SKM-1 treated with dmso at 0.1 percent for 144 hours (cell line): Measurements from ENCODE around the gene GRIK4.
A peak's percentile ranks its signal among the peaks of the same experiment; 100 is the strongest.
"Not testable (repeated sequence)": the region's sequence is repeated elsewhere in the genome, so short reads cannot be mapped to it uniquely, and the experiment has no call there.

Experiments used
- DNase-seq: peaks from one replicate; lab custom pipeline; 2025; ENCODE audit not compliant: unreplicated experiment; lab: John Stamatoyannopoulos, UW

GRIK4 gene

GRCh38 chr11:120599816-120600420 lies 88.4 kb downstream of the GRIK4 start:
- no peak for DNase-seq

GRCh38 chr11:120601536-120601935 lies 90.0 kb downstream of the GRIK4 start:
- no peak for DNase-seq

DNA sequence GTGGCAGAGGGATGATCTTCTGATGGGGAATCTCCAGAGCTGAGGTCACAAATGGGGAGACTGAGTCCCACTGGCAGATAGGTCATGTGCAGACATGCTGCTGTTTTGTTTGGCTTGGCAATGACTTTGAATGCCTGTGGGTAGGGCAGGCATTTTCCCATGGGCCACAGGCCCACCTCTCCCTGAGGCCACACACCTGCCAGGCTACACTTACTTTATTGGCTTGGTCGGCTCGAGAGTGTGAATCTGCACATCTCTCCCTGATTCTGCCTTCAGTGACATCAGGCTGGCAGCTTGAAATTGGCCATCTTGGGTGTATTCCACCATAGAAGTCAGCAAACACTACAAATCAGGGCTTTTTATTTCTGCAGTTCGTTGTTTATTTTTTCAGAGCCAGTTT lies 91.5 kb downstream of the GRIK4 start:
- no peak for DNase-seq

DNA sequence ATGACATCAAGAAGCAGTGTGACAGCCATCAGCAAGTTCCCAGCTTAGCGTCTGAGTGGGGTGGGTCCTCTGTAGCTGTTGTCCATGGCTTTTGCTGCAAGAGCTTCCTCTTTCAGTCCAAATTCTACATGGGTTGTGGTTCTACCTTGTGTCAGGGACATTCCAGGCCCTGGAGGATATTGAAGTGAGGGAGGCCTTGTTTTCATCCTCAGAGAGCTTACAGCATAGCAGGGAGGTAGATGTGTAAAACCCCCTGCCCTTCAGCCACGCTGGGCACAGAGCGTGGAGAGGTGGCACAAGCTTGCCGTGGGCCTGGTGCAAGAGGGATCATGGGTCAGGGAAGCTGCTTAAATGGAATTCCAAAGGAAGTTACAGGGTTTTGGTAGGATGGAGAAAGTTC lies 93.9 kb downstream of the GRIK4 start:
- DNase-seq = no peak

- DNase-seq = no peak
Observed at GRCh38 chr11:120606211-120607010, 94.9 kb downstream of the GRIK4 start.

GRCh38 chr11:120608061-120608460 lies 96.5 kb downstream of the GRIK4 start:
- DNase-seq = no peak

DNA sequence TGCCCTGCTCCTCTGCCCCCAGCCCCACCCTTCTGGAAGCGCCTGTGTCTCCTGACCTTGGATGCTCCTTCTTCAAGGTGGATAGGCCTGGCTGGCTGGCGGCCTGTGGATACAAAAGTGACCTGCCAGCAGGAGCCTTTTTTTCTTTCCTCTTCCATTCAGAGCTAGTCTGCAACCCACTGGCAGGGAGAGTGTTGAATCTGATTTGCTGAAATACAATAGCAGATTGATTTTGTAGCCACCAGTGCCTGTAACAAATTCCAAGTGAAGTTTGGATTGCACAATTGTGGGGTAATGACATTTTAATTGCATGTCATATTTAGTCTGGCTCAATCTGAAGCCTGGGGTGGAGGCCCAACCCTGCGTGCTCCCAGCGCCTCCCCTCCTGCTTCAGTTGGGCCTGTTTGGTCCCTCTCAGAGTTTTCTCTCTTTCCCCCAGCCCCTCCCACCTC lies 97.2 kb downstream of the GRIK4 start:
- no peak for DNase-seq

DNA sequence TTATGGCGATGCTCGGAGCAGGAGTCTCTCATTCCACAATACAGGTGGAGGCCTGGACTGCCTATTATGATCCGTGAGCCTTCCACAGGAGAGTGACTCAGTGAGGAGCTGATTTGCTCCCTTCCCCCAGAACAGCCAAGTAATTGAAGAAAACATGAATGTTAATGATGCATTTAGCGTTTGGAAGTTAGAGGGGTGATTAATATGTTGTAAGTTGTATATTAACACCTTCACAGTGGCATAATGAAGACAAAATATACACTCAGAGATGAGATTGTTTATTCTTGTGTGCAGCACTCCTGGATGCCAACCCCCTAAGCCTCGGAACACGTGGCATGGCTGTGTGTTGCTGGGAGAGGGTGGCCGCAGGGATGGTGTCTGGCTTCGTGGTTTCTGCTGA lies 98.6 kb downstream of the GRIK4 start:
- no peak for DNase-seq

DNA sequence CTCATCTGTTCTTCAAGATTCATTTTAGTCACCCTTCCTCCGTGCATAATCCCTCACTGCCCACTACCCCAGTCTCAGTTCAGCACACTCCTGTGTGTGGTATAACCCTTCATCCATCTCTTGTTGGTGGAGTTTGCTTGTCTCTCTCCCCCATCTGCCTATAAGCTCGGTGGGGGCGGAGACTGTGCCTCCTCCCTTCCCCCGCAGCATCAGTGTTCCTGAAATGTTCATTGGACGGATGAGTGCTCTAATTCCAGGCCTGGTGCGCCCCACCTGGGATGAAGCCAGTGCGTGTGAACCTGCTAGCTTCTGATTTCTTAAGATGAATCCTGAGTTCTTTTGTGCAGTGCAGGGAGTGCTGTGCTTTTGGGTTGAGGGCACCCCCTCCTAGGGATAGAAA lies 100.0 kb downstream of the GRIK4 start:
- DNase-seq = no peak

DNA sequence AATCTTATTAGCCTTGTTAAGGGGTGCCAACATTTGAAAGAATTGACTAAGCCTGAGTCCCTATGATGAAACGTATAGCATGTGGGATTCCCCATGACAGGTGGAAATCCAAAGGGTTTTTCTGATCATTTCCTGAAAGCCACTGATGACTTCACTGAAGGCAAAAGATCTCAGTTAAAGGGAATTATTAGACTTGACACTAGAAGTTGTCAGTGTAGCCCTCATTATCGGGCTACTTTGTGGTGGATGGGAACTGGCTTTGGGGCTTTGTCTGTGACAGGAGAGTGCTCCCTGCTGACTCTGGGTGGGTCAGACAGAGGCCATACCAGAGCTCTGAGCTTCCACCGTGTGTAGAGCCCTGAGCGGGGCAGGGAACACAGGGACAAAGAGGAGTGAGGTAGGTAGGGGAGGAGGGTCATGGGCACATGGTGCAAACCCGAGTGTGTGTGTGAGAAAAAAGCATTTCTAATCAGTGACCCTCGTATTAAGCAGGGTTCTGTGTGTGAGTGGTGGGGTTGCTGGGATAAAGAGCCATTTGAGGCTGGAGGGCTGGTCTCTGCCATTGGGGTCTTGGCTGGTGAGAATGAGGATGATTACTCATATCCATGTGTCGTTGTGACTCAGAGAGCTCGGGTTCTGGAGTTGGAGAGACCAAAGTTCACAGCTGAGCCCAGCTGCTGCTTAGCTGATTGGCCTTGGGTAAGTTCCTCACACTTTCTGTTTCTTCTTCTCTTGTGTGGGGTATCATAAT lies 101.1 kb downstream of the GRIK4 start:
- DNase-seq = no peak

DNA sequence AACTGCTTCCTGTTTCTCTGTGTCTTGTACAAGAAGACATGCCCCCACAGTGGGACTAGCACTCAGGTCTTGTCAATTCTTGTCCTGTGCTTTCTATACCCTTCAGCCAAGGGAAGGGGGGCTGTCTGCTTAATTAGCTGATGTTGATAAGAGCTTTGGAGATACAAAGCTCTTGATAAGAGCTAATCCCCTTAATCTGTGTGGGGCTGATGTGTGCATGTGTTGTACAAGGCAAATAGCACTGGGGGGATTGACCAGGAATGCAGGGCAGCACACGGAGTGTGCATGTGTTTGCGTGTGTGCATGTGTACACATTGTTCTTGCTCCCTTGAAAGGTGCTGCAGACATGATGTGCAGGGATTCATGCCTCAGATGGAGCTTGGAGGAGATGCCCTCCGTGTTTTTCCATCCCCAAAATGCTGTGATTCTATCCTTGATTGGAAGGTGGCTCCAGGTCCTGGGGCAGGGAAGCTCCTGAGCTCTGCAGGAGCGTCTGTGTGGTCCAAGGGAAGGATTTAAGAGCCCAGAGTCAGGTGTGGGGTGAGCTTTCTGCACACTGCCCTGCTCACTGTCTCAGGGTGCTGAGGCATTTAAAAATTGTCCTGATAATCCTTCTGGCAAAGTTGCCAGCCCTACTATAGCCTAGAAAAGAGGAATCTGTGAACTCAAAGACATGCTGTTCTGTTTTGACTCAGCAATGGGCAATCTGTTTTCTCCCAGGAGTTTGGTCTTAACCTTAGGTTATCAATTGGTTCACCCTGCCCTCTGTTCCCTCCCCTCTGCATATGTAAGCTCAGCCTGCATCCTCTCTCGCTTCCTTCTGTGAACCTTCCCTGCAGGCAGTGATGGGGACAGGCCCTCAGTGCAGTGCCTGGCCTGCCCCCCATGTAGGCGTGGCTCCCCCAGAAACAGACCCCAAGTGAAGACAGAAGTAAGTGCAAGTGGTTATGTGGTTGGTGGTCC lies 102.0 kb downstream of the GRIK4 start:
- DNase-seq = no peak

- DNase-seq = no peak
Observed at GRCh38 chr11:120615391-120615790, 103.8 kb downstream of the GRIK4 start.

GRCh38 chr11:120618399-120618798 lies 106.9 kb downstream of the GRIK4 start:
- no peak for DNase-seq

DNA sequence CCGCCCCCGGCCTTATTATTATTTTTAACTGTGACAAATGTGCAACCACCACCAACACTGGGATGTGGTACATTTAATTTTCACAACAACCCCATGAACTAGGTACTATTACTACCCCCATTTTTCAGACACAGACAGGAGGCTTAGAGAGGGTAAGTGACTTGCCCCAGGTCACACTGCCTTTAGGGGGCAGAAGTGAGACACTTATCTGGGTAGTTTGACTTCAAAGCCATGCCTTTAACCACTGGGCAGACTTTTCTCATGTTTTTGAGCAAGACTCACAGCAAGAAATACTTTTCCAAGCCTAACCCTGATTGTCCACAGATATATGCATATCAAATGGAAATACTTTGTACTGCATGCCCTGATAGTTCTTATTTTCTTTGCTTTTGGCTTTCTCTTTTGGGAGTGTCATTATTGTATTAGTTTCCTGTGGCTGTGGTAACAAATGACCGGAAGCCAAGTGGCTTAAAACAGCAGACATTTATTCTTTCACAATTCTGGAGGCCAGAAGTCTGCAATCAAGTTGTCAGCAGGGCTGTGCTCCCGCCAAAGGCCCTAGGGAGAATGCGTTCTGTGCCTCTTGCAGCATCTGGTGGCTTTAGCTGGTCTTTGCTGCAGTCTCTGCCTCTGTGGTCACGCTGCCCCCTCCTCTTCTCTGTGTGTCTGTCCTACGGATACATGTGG lies 110.8 kb downstream of the GRIK4 start:
- peak; percentile 6 for DNase-seq

- not testable (repeated sequence) for DNase-seq
Observed at GRCh38 chr11:120624992-120625391, 113.4 kb downstream of the GRIK4 start.

DNA sequence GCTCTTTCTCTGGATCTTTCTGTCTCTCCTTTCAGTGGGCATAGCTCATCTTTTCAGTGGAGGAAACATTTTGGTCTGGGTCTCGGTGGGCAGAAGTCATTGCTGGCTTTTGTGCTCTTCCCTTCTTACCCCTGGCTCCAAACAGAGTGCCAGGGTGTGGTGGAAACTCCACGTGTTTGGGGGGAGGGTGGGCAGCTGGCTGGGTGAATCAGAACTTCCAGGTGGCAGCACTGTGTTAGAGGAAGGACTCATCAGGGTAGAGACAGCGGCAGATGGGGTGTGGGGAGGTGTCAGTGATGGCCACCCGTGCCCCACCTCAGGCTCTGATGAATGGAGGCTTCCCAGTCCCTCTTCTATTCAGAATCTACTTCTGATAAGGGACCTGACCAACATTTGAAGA lies 114.0 kb downstream of the GRIK4 start:
- DNase-seq = no peak

DNA sequence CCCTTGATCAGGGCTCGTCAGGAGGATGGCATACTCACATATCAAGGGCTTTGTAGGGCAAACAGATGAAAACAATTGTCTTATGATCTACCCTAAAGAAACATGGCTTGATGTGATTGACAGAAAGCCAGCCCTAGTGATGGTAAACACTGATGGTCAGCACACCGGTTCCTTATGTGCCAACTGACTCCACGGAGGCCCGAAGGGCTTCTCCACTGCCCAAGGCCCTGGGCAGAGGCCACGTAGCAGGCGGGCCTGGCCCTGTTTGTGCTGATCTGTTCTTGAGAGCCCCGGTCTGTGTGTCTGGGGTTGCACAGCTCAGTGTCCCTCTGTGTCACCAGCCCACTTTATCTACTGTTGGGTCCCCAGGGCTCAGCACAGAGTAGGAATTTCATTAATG lies 115.2 kb downstream of the GRIK4 start:
- DNase-seq = no peak

DNA sequence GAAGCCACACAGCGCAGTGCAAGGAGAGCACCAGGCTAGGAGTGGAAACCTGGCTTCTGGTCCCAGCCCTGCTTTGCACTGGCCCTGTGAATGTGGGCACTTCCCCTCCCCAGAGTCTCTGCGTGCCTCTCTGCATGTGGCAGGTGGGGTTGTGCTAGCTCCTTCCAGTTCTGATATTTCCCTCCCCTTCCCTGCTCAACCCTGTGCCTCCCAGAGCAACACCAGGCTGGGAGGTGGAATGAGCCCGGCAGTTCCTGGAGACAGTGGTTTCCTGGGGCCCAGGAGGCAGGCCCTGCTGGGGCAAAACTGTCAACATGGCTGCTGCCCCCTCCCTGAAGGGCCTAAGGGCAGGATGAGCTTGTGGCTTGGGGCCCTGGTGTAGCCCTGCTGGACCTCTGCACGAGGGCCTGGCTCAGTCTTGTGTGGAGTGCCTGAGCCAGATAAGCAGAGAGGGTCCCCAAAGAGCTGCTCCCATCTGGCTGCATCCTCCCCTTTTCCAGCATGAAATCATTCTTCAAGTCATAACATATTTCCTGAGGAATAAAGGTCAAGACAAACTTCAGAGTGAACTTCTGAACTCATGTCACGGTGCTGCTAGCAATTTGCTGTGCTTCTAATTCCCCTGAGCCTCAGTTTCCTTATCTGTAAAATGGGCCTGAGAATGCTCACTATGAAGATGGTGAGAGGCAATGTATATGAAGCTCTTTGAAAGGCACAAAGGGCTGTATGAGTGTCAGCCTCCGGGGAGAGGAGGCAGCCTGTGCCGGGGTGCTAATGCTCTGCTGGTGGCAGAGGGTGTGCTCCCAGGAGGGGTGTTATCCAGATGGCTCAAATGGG lies 116.0 kb downstream of the GRIK4 start:
- no peak for DNase-seq

DNA sequence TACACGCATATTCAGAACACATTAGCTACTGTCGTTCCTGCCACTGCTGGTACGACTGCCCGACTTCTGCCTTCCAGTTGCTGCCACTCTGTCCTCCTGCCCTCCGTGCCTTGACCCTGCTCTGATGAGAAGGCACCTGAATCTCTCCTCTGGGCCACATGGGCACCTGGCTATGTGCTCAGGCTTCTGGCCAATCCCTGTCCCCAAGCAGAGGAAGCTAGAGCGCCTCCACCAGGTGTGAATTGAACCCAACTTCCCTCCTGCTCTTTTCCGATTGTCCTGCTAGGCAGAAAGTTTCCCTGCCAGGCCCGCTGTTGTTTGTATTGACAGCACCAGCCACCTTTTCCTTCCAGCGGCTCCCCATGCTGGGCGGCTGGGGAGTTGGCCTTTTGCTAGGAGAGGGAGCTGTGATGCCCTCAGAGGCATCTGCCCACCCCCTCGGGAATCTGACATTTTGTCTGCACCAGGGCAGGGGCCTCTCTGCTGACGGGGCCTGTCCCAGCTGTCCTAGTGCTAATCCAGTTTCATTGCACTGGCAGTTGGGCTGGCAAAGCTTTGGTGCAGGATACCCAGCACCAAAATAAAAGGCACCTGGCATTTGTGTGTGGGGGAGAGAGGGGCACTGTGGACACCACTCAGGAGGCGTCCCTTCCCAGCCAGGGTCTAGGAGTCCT lies 118.0 kb downstream of the GRIK4 start:
- no peak for DNase-seq
